ENCODE data around the gene MTHFSD. TPM values are rescaled to one million over a fixed set of nuclear protein-coding genes. Genes with fewer than 3 reads are reported as not detected.

Gene MTHFSD
- total RNA-seq, 1 donor from 2014 or later = 35.0 TPM

DNA sequence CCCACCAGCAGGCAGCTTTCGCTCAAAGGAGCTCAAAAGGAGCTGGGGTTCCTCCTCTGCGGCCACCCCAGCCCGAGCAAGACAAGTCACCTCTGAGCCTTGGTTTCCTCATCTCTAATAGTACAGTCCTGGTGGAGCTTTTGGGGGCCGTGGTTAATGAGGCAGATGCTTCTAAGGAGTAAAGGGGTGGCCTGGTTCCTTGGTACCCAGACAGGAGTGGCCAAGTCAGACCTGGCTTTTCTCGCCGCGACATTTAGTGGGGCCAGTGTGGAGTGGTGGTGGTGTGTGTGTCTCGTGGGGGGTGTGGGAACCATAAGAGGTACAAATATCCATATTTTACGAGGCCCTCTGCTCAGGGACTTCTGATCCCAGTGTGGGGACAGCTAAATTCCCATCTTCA lies 38.0 kb downstream of the MTHFSD start:
- Mint-ChIP-seq H3K36me3 (ENCODE audit: low read depth) (no peaks in the 10 kb centered on the region), H3K4me1 (peaks cover 5% of the 10 kb centered on the region), H3K27ac (no peak overlapping the region), H3K9me3 (no peaks in the 10 kb centered on the region), H3K4me3 (no peak overlapping the region), H3K27me3 (peaks cover 67% of the 10 kb centered on the region)
- POLR2A ChIA-PET = interaction anchor here (0.5 to 1.1 kb wide), 2 partner anchors 24 to 790 kb away, joined by 3 to 11 read pairs; no protein-coding TSS in a partner anchor
- intact Hi-C loops (cut with micrococcal nuclease) = no loop called here
- CTCF ChIA-PET = interaction anchor here (0.9 to 4.2 kb wide), 2 partner anchors 444 to 697 kb away, joined by 4 to 48 read pairs; no protein-coding TSS in a partner anchor
- DNase-seq (no peak), ATAC-seq (ENCODE audit: low read depth) (no peak)
- TF ChIP-seq, protein P1, sequence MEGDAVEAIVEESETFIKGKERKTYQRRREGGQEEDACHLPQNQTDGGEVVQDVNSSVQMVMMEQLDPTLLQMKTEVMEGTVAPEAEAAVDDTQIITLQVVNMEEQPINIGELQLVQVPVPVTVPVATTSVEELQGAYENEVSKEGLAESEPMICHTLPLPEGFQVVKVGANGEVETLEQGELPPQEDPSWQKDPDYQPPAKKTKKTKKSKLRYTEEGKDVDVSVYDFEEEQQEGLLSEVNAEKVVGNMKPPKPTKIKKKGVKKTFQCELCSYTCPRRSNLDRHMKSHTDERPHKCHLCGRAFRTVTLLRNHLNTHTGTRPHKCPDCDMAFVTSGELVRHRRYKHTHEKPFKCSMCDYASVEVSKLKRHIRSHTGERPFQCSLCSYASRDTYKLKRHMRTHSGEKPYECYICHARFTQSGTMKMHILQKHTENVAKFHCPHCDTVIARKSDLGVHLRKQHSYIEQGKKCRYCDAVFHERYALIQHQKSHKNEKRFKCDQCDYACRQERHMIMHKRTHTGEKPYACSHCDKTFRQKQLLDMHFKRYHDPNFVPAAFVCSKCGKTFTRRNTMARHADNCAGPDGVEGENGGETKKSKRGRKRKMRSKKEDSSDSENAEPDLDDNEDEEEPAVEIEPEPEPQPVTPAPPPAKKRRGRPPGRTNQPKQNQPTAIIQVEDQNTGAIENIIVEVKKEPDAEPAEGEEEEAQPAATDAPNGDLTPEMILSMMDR (IDR thresholded peaks at IDR 0.05) = no peak

DNA sequence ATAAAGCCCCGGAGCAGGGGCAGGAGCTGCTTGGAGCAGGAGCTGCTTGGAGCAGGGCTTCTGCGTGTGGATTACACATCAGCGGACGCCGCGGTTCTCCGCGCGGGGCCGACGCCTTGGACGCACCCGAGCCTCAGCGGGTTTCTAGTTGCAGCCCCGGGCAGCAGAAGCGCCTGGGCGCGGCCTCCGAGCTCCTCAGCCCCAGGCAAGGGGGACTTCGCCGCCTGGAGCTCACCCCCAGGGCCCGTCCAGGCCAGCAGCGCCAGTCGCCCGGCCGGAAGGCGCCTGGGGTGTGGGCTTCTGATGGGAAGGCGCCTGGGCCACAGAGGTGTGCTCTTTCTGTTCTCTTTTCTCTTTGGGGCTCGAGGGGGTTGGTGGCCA lies 38.4 kb downstream of the MTHFSD start:
- Mint-ChIP-seq H3K9me3 (no peaks in the 10 kb centered on the region), H3K4me1 (peaks cover 6% of the 10 kb centered on the region), H3K4me3 (no peak overlapping the region), H3K27me3 (peaks cover 67% of the 10 kb centered on the region), H3K27ac (no peak overlapping the region), H3K36me3 (ENCODE audit: low read depth) (no peaks in the 10 kb centered on the region)
- TF ChIP-seq, protein P1 (IDR thresholded peaks at IDR 0.05) = no peak
- intact Hi-C loops (cut with micrococcal nuclease) = no loop called here
- no peak for ATAC-seq (ENCODE audit: low read depth)
- CTCF ChIA-PET = interaction anchor here (0.9 to 4.2 kb wide), 2 partner anchors 444 to 696 kb away, joined by 4 to 48 read pairs; no protein-coding TSS in a partner anchor
- POLR2A ChIA-PET = interaction anchor here (0.5 to 1.1 kb wide), 3 partner anchors 24 to 789 kb away, joined by 3 to 11 read pairs (median 3); no protein-coding TSS in a partner anchor
- DNase-seq = no peak

DNA sequence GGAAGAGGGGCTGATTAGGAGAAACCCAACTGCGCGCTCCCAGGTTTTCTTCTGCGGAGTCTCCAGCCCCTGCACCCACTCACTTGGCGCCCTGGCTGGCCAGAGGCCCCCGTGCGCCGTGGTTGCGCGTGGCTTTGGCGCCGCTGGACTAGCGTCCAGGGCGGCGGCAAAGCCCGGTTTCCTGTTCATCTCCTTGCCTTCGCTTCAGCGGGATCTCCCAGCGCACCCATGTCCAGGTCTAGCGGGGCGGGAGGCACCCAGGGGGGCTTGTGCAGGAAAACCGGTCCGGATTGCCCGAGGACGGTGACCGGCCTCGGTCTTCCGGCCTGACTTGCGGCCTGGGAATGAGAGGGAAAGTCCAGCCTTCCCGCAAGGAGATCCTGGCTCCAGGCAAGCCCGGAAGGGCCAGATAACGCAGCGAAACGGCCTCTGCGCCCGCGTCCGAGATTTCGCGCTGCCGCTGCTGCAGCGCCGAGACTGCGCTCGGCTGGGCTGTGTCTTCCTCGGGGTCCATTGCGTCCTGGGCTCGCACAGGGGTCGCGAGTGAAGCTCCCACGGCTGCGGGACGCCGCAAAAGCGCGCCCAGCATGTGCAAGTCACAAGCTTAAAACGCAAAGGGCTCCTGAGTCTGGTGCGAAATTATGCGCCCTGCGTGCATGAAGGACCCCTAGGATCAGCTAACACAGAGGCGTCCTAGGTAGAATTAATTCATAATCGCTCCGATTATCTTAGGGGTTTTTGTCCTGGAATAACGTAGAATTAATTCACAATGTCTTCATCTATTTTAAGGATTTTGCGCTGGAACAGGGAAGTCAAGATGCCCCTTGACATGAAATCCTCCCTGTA lies 39.0 kb downstream of the MTHFSD start:
- H3K9me3 Mint-ChIP-seq = no peaks in the 10 kb centered on the region
- CTCF ChIA-PET = interaction anchor here (0.9 kb wide), 1 partner anchor 443 kb away, joined by 4 read pairs; no protein-coding TSS in a partner anchor
- peaks cover 65% of the 10 kb centered on the region for H3K27me3 Mint-ChIP-seq
- no peak for DNase-seq
- H3K27ac Mint-ChIP-seq = no peak overlapping the region
- TF ChIP-seq, protein P1 (IDR thresholded peaks at IDR 0.05) = no peak
- no peaks in the 10 kb centered on the region for H3K36me3 Mint-ChIP-seq (ENCODE audit: low read depth)
- ATAC-seq (ENCODE audit: low read depth) = no peak
- intact Hi-C loops (cut with micrococcal nuclease) = no loop called here
- POLR2A ChIA-PET = interaction anchor here (0.5 to 1.1 kb wide), 2 partner anchors 23 to 451 kb away, joined by 3 read pairs; no protein-coding TSS in a partner anchor
- no peak overlapping the region for H3K4me3 Mint-ChIP-seq
- H3K4me1 Mint-ChIP-seq = peaks cover 7% of the 10 kb centered on the region

DNA sequence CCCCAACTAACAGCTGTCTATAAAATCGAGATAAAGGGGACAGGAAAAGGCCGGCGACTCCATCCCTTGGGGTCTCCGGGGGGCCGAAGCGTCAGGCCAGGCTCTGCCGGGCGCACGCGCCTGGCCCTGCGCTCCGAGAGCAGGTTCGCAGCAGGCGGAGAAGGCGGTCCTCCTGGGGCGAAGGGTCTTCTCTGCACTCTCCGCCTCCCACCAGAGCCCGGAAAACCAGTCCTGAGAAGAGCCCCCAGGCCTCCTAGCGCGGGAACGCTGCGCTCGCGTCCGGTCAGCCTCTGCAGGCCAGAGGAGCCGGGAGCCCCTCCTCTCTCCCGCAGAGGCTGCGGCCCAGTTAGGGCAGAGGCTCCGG lies 39.6 kb downstream of the MTHFSD start:
- H3K27me3 Mint-ChIP-seq = peaks cover 65% of the 10 kb centered on the region
- ATAC-seq (ENCODE audit: low read depth) = no peak
- ChIA-PET POLR2A (no interaction called here), CTCF (no interaction called here)
- no peak for DNase-seq
- intact Hi-C loops (cut with micrococcal nuclease) = no loop called here
- TF ChIP-seq, protein P1 (IDR thresholded peaks at IDR 0.05) = no peak
- H3K4me3 Mint-ChIP-seq = no peak overlapping the region
- no peaks in the 10 kb centered on the region for H3K36me3 Mint-ChIP-seq (ENCODE audit: low read depth)
- peaks cover 10% of the 10 kb centered on the region for H3K4me1 Mint-ChIP-seq
- no peak overlapping the region for H3K27ac Mint-ChIP-seq
- no peaks in the 10 kb centered on the region for H3K9me3 Mint-ChIP-seq

Data from activated B cell treated with CpG ODN at 0.5 μM for 24 hours (primary cell).